H1 (cell line): Measurements from ENCODE around the gene SIGLEC14.

Source experiments
- CTCF ChIP-seq, 3 experiments: IDR thresholded peaks; 1 replicate in 2 of 3; 2 replicates in 1 of 3; pipeline versions ENCODE4 v1.5.1 to v1.6.1; 2011; ENCODE audit warnings: low read length in 3 of 3, mild to moderate bottlenecking in 3 of 3, inconsistent platforms in 2 of 3, low read depth in 1 of 3, moderate library complexity in 1 of 3; ENCODE audit not compliant: insufficient read depth in 1 of 3; ENCODE audit errors: control extremely low read depth in 1 of 3
- HDAC2 ChIP-seq, 2 experiments: fragments of 300-600 bp in 1 of 2; sonication (generic) in 1 of 2; IDR thresholded peaks; 2 replicates each; pipeline ENCODE4 v1.6.1; 2011 to 2012; ENCODE audit warnings: low read depth in 2 of 2, low read length in 2 of 2, mild to moderate bottlenecking in 2 of 2, moderate library complexity in 2 of 2, borderline replicate concordance in 1 of 2, inconsistent platforms in 1 of 2
- POLR2A ChIP-seq, 2 experiments: IDR thresholded peaks; 1 replicate in 1 of 2; 2 replicates in 1 of 2; pipeline ENCODE4 v1.6.1; 2011; ENCODE audit warnings: low read depth in 2 of 2, low read length in 2 of 2, mild to moderate bottlenecking in 2 of 2; ENCODE audit errors: control extremely low read depth in 1 of 2
- POLR2AphosphoS5 ChIP-seq: IDR thresholded peaks from 2 replicates; pipeline ENCODE4 v1.6.1; 2011; ENCODE audit warnings: low read depth, low read length
- RAD21 ChIP-seq, 2 experiments: IDR thresholded peaks in 1 of 2; conservative IDR thresholded peaks in 1 of 2; 2 replicates each; pipeline ENCODE4 v1.6.1; 2011; ENCODE audit warnings: low read depth in 2 of 2, low read length in 2 of 2, improper control_type of control experiment in 1 of 2, inconsistent platforms in 1 of 2, mild to moderate bottlenecking in 1 of 2, moderate library complexity in 1 of 2
- SP2 ChIP-seq: IDR thresholded peaks from 2 replicates; pipeline ENCODE4 v1.6.1; 2012; ENCODE audit warnings: mild to moderate bottlenecking, low read length, inconsistent platforms
- TAF7 ChIP-seq: optimal IDR thresholded peaks from 2 replicates; pipeline ENCODE3; 2011; ENCODE audit warnings: low read depth, mild to moderate bottlenecking, inconsistent platforms, low read length, moderate library complexity, borderline replicate concordance
- TF ChIP-seq, protein P1 (sequence below): IDR thresholded peaks from 2 replicates; pipeline ENCODE4 v1.6.1; 2011; ENCODE audit warnings: low read length, improper control_type of control experiment

DNA sequence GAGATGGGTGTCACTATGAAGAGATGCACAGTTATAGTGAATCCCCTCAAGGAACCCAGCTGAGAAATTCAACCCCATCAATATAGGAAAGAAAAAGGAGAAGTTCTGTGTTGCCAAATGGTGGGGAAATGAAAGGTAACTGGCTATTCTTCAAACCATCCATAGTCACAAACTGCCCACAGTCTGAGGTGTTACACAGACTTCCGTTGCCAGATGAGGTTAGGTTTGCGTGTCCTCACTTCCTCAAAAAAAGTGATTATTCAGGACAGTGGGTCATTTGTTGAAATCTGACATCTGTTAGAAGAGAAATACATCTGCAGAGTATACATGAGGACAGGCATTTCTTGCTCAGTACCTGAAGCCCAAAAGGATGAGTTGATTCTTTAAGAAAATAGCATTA lies 25.4 kb downstream of the SIGLEC14 start:
- TF ChIP-seq RAD21 (IDR thresholded peaks at IDR 0.05 in 1 of 2, conservative IDR thresholded peaks at IDR 0.05 in 1 of 2; ENCODE audit: low read depth in 2 of 2, low read length in 2 of 2) (no peak), CTCF (IDR thresholded peaks at IDR 0.05; ENCODE audit: control extremely low read depth in 1 of 3, insufficient read depth in 1 of 3, low read depth in 1 of 3, low read length in 3 of 3) (no peak), POLR2A (IDR thresholded peaks at IDR 0.05; ENCODE audit: control extremely low read depth in 1 of 2, low read depth in 2 of 2, low read length in 2 of 2) (no peak), HDAC2 (IDR thresholded peaks at IDR 0.05; ENCODE audit: borderline replicate concordance in 1 of 2, low read depth in 2 of 2, low read length in 2 of 2) (no peak), POLR2AphosphoS5 (no peak), TAF7 (no peak), SP2 (no peak)
- TF ChIP-seq, protein P1, sequence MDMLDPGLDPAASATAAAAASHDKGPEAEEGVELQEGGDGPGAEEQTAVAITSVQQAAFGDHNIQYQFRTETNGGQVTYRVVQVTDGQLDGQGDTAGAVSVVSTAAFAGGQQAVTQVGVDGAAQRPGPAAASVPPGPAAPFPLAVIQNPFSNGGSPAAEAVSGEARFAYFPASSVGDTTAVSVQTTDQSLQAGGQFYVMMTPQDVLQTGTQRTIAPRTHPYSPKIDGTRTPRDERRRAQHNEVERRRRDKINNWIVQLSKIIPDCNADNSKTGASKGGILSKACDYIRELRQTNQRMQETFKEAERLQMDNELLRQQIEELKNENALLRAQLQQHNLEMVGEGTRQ: no peak
